HCT116 (cell line): ENCODE results near the gene SNRNP35. TPM values are rescaled to one million over a fixed set of nuclear protein-coding genes. Genes with fewer than 3 reads are reported as not detected.
"Not testable (repeated sequence)": the region's sequence is repeated elsewhere in the genome, so short reads cannot be mapped to it uniquely, and the experiment has no call there.

Source experiments
- ATAC-seq: fragments of 200-7000 bp; cut with Tn5 transposase; 2 replicates; pipeline ENCODE4 v1.9.1; 2020; ENCODE audit warnings: mild to moderate bottlenecking, moderate library complexity
- Bru-seq: library from RNA; stranded (reverse); fragments of 400-500 nt; gene quantifications from one replicate; lab custom pipeline; 2021; lab: Mats Ljungman, UMichigan
- BruChase-seq, 2 experiments: library from RNA; stranded (reverse); fragments of 400-500 nt; gene quantifications; one replicate each; lab custom pipeline; 2021; lab: Mats Ljungman, UMichigan
- BruUV-seq: library from RNA; stranded (reverse); fragments of 400-500 nt; replicated peaks from 2 replicates; lab custom pipeline; 2021; lab: Mats Ljungman, UMichigan
- CTCF ChIA-PET: fragments of 300-600 bp; sonication (Branson Sonifier 250); formaldehyde crosslinking; loops from one replicate; lab custom pipeline; 2021; ENCODE audit warnings: antibody characterized with exemption; lab: Charles Lee
- POLR2A ChIA-PET: fragments of 300-600, 350-600 bp; sonication (Branson Sonifier 250); formaldehyde crosslinking; loops from one replicate; lab custom pipeline; 2021; ENCODE audit warnings: antibody characterized with exemption; lab: Charles Lee
- RAD21 ChIA-PET, 2 experiments: fragments of 300-600 bp; sonication (Branson Sonifier 250); formaldehyde crosslinking; loops; one replicate each; lab custom pipeline; 2023; ENCODE audit warnings: low total read pairs in 2 of 2; ENCODE audit not compliant: uncharacterized antibody in 2 of 2, unreplicated experiment in 2 of 2, low non-redundant PET in 1 of 2; lab: Charles Lee
- DNase-seq: peaks from one replicate; pipeline ENCODE4 v3.0.0-alpha.2; 2010; ENCODE audit warnings: low read depth, low spot score
- H2AFZ ChIP-seq: fragments of 200-600 bp; shearing (Covaris generic), sonication (generic); 2 replicates; pipeline ENCODE4 v1.6.1; 2017; ENCODE audit warnings: low read depth, mixed run types, mixed read lengths, antibody characterized with exemption, low read length; ENCODE audit not compliant: poor library complexity, severe bottlenecking
- H3K27ac ChIP-seq: 2 replicates; pipeline ENCODE4 v1.5.1; 2012; ENCODE audit warnings: low read depth, low read length
- H3K27me3 ChIP-seq: fragments of 200-600 bp; sonication (generic); 2 replicates; pipeline ENCODE4 v1.6.1; 2016; ENCODE audit warnings: mixed run types, low read length, mixed read lengths; ENCODE audit not compliant: insufficient read depth
- H3K36me3 ChIP-seq, 2 experiments: fragments of 200-500 bp in 1 of 2; fragments of 200-600 bp in 1 of 2; sonication (Bioruptor generic) in 1 of 2; sonication (generic) in 1 of 2; 2 replicates each; pipeline versions ENCODE4 v1.5.1 to v1.6.1; 2014 to 2016; ENCODE audit warnings: low read length in 2 of 2, inconsistent platforms in 1 of 2, mixed read lengths in 1 of 2, mixed run types in 1 of 2; ENCODE audit not compliant: insufficient read depth in 2 of 2, control insufficient read depth in 1 of 2
- H3K4me1 ChIP-seq, 2 experiments: fragments of 200-600 bp in 1 of 2; sonication (generic) in 1 of 2; 2 replicates each; pipeline versions ENCODE4 v1.5.1 to v1.6.1; 2012 to 2017; ENCODE audit warnings: low read length in 2 of 2, inconsistent platforms in 1 of 2, mild to moderate bottlenecking in 1 of 2, mixed read lengths in 1 of 2, mixed run types in 1 of 2, moderate library complexity in 1 of 2; ENCODE audit not compliant: insufficient read depth in 2 of 2, control insufficient read depth in 1 of 2
- H3K4me2 ChIP-seq: fragments of 200-600 bp; sonication (generic); 2 replicates; pipeline ENCODE4 v1.6.1; 2017; ENCODE audit warnings: mixed run types, low read length, mixed read lengths
- H3K4me3 ChIP-seq, 2 experiments: fragments of 200-600 bp in 1 of 2; sonication (generic) in 1 of 2; replicated peaks in 1 of 2; 2 replicates each; pipeline ENCODE4 v1.5.1; 2011 to 2016; ENCODE audit warnings: low read length in 2 of 2, control low read depth in 1 of 2, low read depth in 1 of 2, mild to moderate bottlenecking in 1 of 2, mixed read lengths in 1 of 2, mixed run types in 1 of 2
- H3K79me2 ChIP-seq: fragments of 200-600 bp; sonication (generic); 2 replicates; pipeline ENCODE4 v1.6.1; 2017; ENCODE audit warnings: mild to moderate bottlenecking, mixed run types, low read length, moderate library complexity, mixed read lengths; ENCODE audit not compliant: insufficient read depth
- H3K9ac ChIP-seq: fragments of 200-600 bp; sonication (generic); 2 replicates; pipeline ENCODE4 v1.6.1; 2016; ENCODE audit warnings: low read length, mixed read lengths
- H3K9me2 ChIP-seq: fragments of 200-600 bp; sonication (generic), shearing (Covaris generic); 2 replicates; pipeline ENCODE4 v1.6.1; 2017; ENCODE audit warnings: mixed run types, mild to moderate bottlenecking, moderate library complexity; ENCODE audit not compliant: insufficient read depth
- H3K9me3 ChIP-seq, 2 experiments: fragments of 200-500 bp in 1 of 2; fragments of 200-600 bp in 1 of 2; sonication (Bioruptor generic) in 1 of 2; sonication (generic) in 1 of 2; 2 replicates each; pipeline ENCODE4 v1.6.1; 2014 to 2017; ENCODE audit warnings: low read length in 2 of 2, mixed read lengths in 2 of 2, inconsistent platforms in 1 of 2, low read depth in 1 of 2, mild to moderate bottlenecking in 1 of 2, mixed run types in 1 of 2, moderate library complexity in 1 of 2; ENCODE audit not compliant: control insufficient read depth in 1 of 2, insufficient read depth in 1 of 2
- H4K20me1 ChIP-seq: fragments of 200-600 bp; sonication (generic), shearing (Covaris generic); 2 replicates; pipeline ENCODE4 v1.6.1; 2017; ENCODE audit warnings: mixed run types, mild to moderate bottlenecking, moderate library complexity; ENCODE audit not compliant: insufficient read depth
- EGR1 ChIP-seq: IDR thresholded peaks from 2 replicates; pipeline ENCODE4 v1.6.1; 2012; ENCODE audit warnings: low read depth
- EZH2phosphoT487 ChIP-seq: fragments of 200-600 bp; IDR thresholded peaks from 2 replicates; pipeline ENCODE4 v1.6.1; 2018; ENCODE audit warnings: antibody characterized with exemption, borderline replicate concordance
- JUND ChIP-seq: IDR thresholded peaks from 2 replicates; pipeline ENCODE4 v1.6.1; 2012
- MAX ChIP-seq: IDR thresholded peaks from 2 replicates; pipeline ENCODE4 v1.6.1; 2012
- POLR2A ChIP-seq: IDR thresholded peaks from 2 replicates; pipeline ENCODE4 v1.7.0; 2011; ENCODE audit warnings: borderline replicate concordance; ENCODE audit not compliant: insufficient read depth, insufficient read length; ENCODE audit errors: extremely low read depth
- POLR2AphosphoS5 ChIP-seq: IDR thresholded peaks from 2 replicates; pipeline ENCODE4 v1.6.1; 2011; ENCODE audit warnings: mild to moderate bottlenecking, low read depth, low read length, moderate library complexity
- SIN3A ChIP-seq: IDR thresholded peaks from 2 replicates; pipeline ENCODE4 v1.6.1; 2012; ENCODE audit warnings: low read depth
- YY1 ChIP-seq: IDR thresholded peaks from 2 replicates; pipeline ENCODE4 v1.6.1; 2011; ENCODE audit warnings: low read length, low read depth, moderate library complexity, mild to moderate bottlenecking; ENCODE audit not compliant: insufficient replicate concordance; ENCODE audit errors: extremely low read depth
- ZFX ChIP-seq: fragments of 450-650 bp; IDR thresholded peaks from 2 replicates; pipeline ENCODE4 v1.6.1; 2017
- intact Hi-C: fragments of 100-400 bp; cut with micrococcal nuclease; formaldehyde crosslinking; loops from 2 replicates; pipeline ENCODE4 v1.10.0; 2022
- long read RNA-seq: library from polyadenylated mRNA; unstranded; transcript quantifications from one replicate; pipeline ENCODE4 v2.0.0, GENCODE V29; 2021; ENCODE audit not compliant: unreplicated experiment
- polyA plus RNA-seq: library from polyadenylated mRNA; unstranded; fragments of >200 nt; gene quantifications from 2 replicates; pipeline ENCODE4 v1.2.1, GENCODE V29; 2012; ENCODE audit warnings: missing spikeins
- total RNA-seq: library from RNA; stranded (reverse); gene quantifications from one replicate; pipeline ENCODE4 v1.2.1, GENCODE V29; 2021; ENCODE audit not compliant: unreplicated experiment

Gene SNRNP35
- 12.4 TPM for total RNA-seq
- polyA plus RNA-seq = 12.1 and 13.7 TPM in 2 replicates
- Bru-seq, nascent RNA = percentile 80 among the genes with signal in this experiment
- percentile 77 among the genes with signal in this experiment for BruChase-seq, experiment 1, labeled RNA remaining after a 6-hour chase
- BruChase-seq, experiment 2, labeled RNA remaining after a 2-hour chase = percentile 83 among the genes with signal in this experiment
- long read RNA-seq, transcript SNRNP35-203 (2 exons, 1,975 nt) = major isoform, 10 of 18 reads
- long read RNA-seq, partial matches to known transcripts = 0 of 18 reads
- long read RNA-seq, other reads (novel, unspliced or antisense) = 8 of 18 reads

- DNase-seq (peak; percentile 68), ATAC-seq (peak; percentile 81)
- H3K36me3 ChIP-seq = no peaks in the 10 kb centered on the region
- H4K20me1 ChIP-seq = no peaks in the 10 kb centered on the region
- TF ChIP-seq SIN3A (no peak), POLR2A (peak; percentile 57), YY1 (peak; percentile 95), ZFX (peak; percentile 82; the same call in 1 of the 2 replicates), EZH2phosphoT487 (no peak), MAX (peak; percentile 77), EGR1 (peak; percentile 83), POLR2AphosphoS5 (peak; percentile 69), JUND (no peak)
- H3K4me2 ChIP-seq = peak within 1 kb of the TSS; percentile 82
- H3K9ac ChIP-seq = peak within 1 kb of the TSS; percentile 87
- H3K4me1 ChIP-seq = peaks cover 4 to 6% of the 10 kb centered on the region in 2 experiments; a peak in 2 of 4 replicates
- H3K27me3 ChIP-seq = no peaks in the 10 kb centered on the region
- H3K27ac ChIP-seq = peak within 1 kb of the TSS; percentile 98
- RAD21 ChIA-PET = no interaction called here
- no peaks in the 10 kb centered on the region for H3K9me2 ChIP-seq
- intact Hi-C loops = loop anchor here (5.0 kb wide), 1 partner anchor 124 kb away; the partner anchor contains the start of gene TMED2
- CTCF ChIA-PET = no interaction called here
- POLR2A ChIA-PET = interaction anchor here (0.7 to 2.0 kb wide), 2 partner anchors 93 to 824 kb away, joined by 4 to 6 read pairs; no protein-coding TSS in a partner anchor
- BruUV-seq = TSS peak; percentile 85
- no peaks in the 10 kb centered on the region for H3K9me3 ChIP-seq
- H3K4me3 ChIP-seq = peak within 1 kb of the TSS; percentile 75 to 82
- H3K79me2 ChIP-seq = peaks cover 26% of the 10 kb centered on the region
- peak within 1 kb of the TSS; percentile 68 for H2AFZ ChIP-seq
Observed at GRCh38 chr12:123457980-123458779, at the start of gene SNRNP35. Gene SNRNP35, plus strand, starts transcription at chr12:123458139. Its CDS starts 7,402 bp downstream, at chr12:123465541.

- H3K4me1 ChIP-seq, RAD21 ChIA-PET, H3K27ac ChIP-seq, POLR2A ChIA-PET, DNase-seq, H3K9me2 ChIP-seq, H3K4me2 ChIP-seq, H3K9ac ChIP-seq, intact Hi-C loops, H3K9me3 ChIP-seq, H4K20me1 ChIP-seq, CTCF ChIA-PET, H3K79me2 ChIP-seq, H2AFZ ChIP-seq, ATAC-seq, H3K27me3 ChIP-seq, H3K4me3 ChIP-seq: not testable (repeated sequence)
- H3K36me3 ChIP-seq = peaks cover 13 to 24% of the 10 kb centered on the region in 2 experiments; a peak in 3 of 4 replicates
- TSS peak; percentile 54 for BruUV-seq
Observed at GRCh38 chr12:123408619-123409018, 49.3 kb upstream of the SNRNP35 start.

GRCh38 chr12:123409284-123410040, 48.5 kb upstream of the SNRNP35 start:
- H2AFZ ChIP-seq, BruUV-seq, intact Hi-C loops, H4K20me1 ChIP-seq, H3K9ac ChIP-seq, H3K27ac ChIP-seq, H3K9me2 ChIP-seq, H3K4me2 ChIP-seq, H3K4me3 ChIP-seq, H3K79me2 ChIP-seq, H3K9me3 ChIP-seq, H3K4me1 ChIP-seq, DNase-seq, POLR2A ChIA-PET, ATAC-seq, CTCF ChIA-PET, H3K27me3 ChIP-seq: not testable (repeated sequence)
- RAD21 ChIA-PET = interaction anchor here in 1 of 2 experiments (0.8 kb wide), 1 partner anchor 42 kb away, joined by 3 read pairs; no protein-coding TSS in a partner anchor
- H3K36me3 ChIP-seq = peaks cover 5 to 16% of the 10 kb centered on the region in 2 experiments; a peak in 3 of 4 replicates
